ENCODE results near the gene SPEG. TPM values are rescaled to one million over a fixed set of nuclear protein-coding genes. Genes with fewer than 3 reads are reported as not detected.

The SPEG gene
- total RNA-seq, 2 experiments from 2014 or later: 15.3 to 17.7 TPM

GRCh38 chr2:219545295-219545942 is 110.8 kb downstream of the SPEG start:
- peak in 1 of 14 experiments; percentile 4 for DNase-seq
- H3K27ac Mint-ChIP-seq: peak overlapping the region; percentile 12

DNA sequence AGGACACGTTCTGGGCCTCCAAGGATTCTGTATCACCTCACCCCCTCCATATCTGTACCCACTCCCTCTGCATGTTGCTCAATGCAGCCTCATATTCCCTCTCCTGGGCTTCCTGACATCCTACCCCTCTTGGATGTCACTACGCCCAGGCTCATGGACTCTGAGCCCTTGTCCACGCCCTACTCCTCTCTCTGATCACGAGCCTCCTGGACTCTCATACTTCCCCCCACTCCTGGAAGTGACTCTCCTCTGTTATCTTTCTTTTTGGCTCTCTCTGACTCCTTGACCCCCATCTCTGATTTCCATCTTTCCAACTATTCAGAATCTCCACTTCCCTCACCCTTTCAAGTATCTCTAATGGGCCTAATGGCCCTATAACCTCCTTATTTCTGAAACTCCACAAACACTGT is 111.3 kb downstream of the SPEG start:
- peaks cover 31% of the 10 kb centered on the region for H3K4me1 ChIP-seq (ENCODE audit: insufficient read depth, low read length)
- no peak overlapping the region for H3K4me3 ChIP-seq (ENCODE audit: low read length)
- TF ChIP-seq, protein P1, sequence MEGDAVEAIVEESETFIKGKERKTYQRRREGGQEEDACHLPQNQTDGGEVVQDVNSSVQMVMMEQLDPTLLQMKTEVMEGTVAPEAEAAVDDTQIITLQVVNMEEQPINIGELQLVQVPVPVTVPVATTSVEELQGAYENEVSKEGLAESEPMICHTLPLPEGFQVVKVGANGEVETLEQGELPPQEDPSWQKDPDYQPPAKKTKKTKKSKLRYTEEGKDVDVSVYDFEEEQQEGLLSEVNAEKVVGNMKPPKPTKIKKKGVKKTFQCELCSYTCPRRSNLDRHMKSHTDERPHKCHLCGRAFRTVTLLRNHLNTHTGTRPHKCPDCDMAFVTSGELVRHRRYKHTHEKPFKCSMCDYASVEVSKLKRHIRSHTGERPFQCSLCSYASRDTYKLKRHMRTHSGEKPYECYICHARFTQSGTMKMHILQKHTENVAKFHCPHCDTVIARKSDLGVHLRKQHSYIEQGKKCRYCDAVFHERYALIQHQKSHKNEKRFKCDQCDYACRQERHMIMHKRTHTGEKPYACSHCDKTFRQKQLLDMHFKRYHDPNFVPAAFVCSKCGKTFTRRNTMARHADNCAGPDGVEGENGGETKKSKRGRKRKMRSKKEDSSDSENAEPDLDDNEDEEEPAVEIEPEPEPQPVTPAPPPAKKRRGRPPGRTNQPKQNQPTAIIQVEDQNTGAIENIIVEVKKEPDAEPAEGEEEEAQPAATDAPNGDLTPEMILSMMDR (IDR thresholded peaks at IDR 0.05): no peak
- Mint-ChIP-seq H3K27me3 (peaks cover 19% of the 10 kb centered on the region), H3K27ac (no peak overlapping the region), H3K4me1 (ENCODE audit: low read depth) (peaks cover 22% of the 10 kb centered on the region), H3K9me3 (no peaks in the 10 kb centered on the region), H3K36me3 (ENCODE audit: low read depth) (peaks cover 3% of the 10 kb centered on the region), H3K4me3 (peak overlapping the region; percentile 45)
- ChIA-PET CTCF (interaction anchor here (0.8 kb wide), 1 partner anchor 15 kb away, joined by 3 read pairs; no protein-coding TSS in a partner anchor), POLR2A (no interaction called here)
- intact Hi-C loops (cut with DNase I, micrococcal nuclease): loop anchor here in 1 of 2 experiments (2.0 to 10.0 kb wide), 5 partner anchors 51 to 981 kb away; partner anchors contain the start of genes CNOT9, STK11IP, USP37 and ZFAND2B
- no peak for ATAC-seq (ENCODE audit: poor library complexity)
- no peak overlapping the region for H3K27ac ChIP-seq (ENCODE audit: low read depth in 1 of 2, low read length in 2 of 2)
- H3K9me3 ChIP-seq (ENCODE audit: control insufficient read depth in 1 of 2, insufficient read depth in 1 of 2, low read length in 2 of 2): peaks cover 0 to 4% of the 10 kb centered on the region in 2 experiments
- H3K36me3 ChIP-seq (ENCODE audit: insufficient read depth, low read length): no peaks in the 10 kb centered on the region
- no peak for DNase-seq
- H3K27me3 ChIP-seq (ENCODE audit: control insufficient read depth in 1 of 2, insufficient read depth in 2 of 2, low read length in 2 of 2): peaks cover 0 to 7% of the 10 kb centered on the region in 2 experiments

More at GRCh38 chr2:219545295-219545942, 110.8 kb downstream of the SPEG start:
- POLR2A ChIA-PET: interaction anchor here (1.0 kb wide), 1 partner anchor 52 kb away, joined by 3 read pairs; the partner anchor contains the start of gene STK11IP
- Histone ChIP-seq H3K36me3 (ENCODE audit: insufficient read depth, low read length) (no peaks in the 10 kb centered on the region), H3K9me3 (ENCODE audit: control insufficient read depth in 1 of 2, insufficient read depth in 1 of 2, low read length in 2 of 2) (no peaks in the 10 kb centered on the region), H3K27me3 (ENCODE audit: control insufficient read depth in 1 of 2, insufficient read depth in 2 of 2, low read length in 2 of 2) (peaks cover 0 to 1% of the 10 kb centered on the region in 2 experiments), H3K4me1 (ENCODE audit: insufficient read depth, low read length) (peaks cover 32% of the 10 kb centered on the region), H3K4me3 (ENCODE audit: low read length) (no peak overlapping the region), H3K27ac (ENCODE audit: low read depth in 1 of 2, low read length in 2 of 2) (no peak overlapping the region)
- peak overlapping the region; percentile 78 for H3K4me3 Mint-ChIP-seq
- peaks cover 6% of the 10 kb centered on the region for H3K36me3 Mint-ChIP-seq (ENCODE audit: low read depth)
- no peaks in the 10 kb centered on the region for H3K9me3 Mint-ChIP-seq
- CTCF ChIA-PET: interaction anchor here (0.7 to 1.0 kb wide), 3 partner anchors 15 to 97 kb away, joined by 3 read pairs; no protein-coding TSS in a partner anchor
- intact Hi-C loops (cut with DNase I, micrococcal nuclease): loop anchor here in 1 of 2 experiments (2.0 to 10.0 kb wide), 5 partner anchors 51 to 981 kb away; partner anchors contain the start of genes CNOT9, STK11IP, USP37 and ZFAND2B
- ATAC-seq (ENCODE audit: poor library complexity): no peak
- TF ChIP-seq, protein P1 (IDR thresholded peaks at IDR 0.05): no peak
- H3K27me3 Mint-ChIP-seq: peaks cover 15% of the 10 kb centered on the region
- peaks cover 22% of the 10 kb centered on the region for H3K4me1 Mint-ChIP-seq (ENCODE audit: low read depth)

DNA sequence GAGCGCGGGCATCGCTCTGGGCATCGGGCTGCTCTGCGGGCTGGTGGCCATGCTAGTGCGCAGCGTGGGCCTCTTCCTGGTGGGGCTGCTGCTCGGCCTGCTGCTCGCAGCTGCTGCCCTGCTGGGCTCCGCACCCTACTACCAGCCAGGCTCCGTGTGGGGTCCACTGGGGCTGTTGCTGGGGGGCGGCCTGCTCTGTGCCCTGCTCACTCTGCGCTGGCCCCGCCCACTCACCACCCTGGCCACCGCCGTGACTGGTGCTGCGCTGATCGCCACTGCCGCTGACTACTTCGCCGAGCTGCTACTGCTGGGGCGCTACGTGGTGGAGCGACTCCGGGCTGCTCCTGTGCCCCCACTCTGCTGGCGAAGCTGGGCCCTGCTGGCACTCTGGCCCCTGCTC is 113.0 kb downstream of the SPEG start:
- Histone ChIP-seq H3K27ac (ENCODE audit: low read depth in 1 of 2, low read length in 2 of 2) (no peak overlapping the region), H3K36me3 (ENCODE audit: insufficient read depth, low read length) (no peaks in the 10 kb centered on the region), H3K27me3 (ENCODE audit: control insufficient read depth in 1 of 2, insufficient read depth in 2 of 2, low read length in 2 of 2) (peaks cover 10 to 20% of the 10 kb centered on the region in 2 experiments), H3K4me1 (ENCODE audit: insufficient read depth, low read length) (peaks cover 28% of the 10 kb centered on the region), H3K9me3 (ENCODE audit: control insufficient read depth in 1 of 2, insufficient read depth in 1 of 2, low read length in 2 of 2) (peaks cover 0 to 14% of the 10 kb centered on the region in 2 experiments), H3K4me3 (ENCODE audit: low read length) (no peak overlapping the region)
- no peak overlapping the region for H3K27ac Mint-ChIP-seq
- TF ChIP-seq, protein P1 (IDR thresholded peaks at IDR 0.05): no peak
- CTCF ChIA-PET: no interaction called here
- H3K27me3 Mint-ChIP-seq: peaks cover 29% of the 10 kb centered on the region
- intact Hi-C loops (cut with DNase I, micrococcal nuclease): loop anchor here in 1 of 2 experiments (10.0 kb wide), 4 partner anchors 253 to 983 kb away; partner anchors contain the start of genes CNOT9, USP37 and ZFAND2B
- H3K4me3 Mint-ChIP-seq: no peak overlapping the region
- no peaks in the 10 kb centered on the region for H3K36me3 Mint-ChIP-seq (ENCODE audit: low read depth)
- peaks cover 19% of the 10 kb centered on the region for H3K4me1 Mint-ChIP-seq (ENCODE audit: low read depth)
- ATAC-seq (ENCODE audit: poor library complexity) (no peak), DNase-seq (no peak)
- POLR2A ChIA-PET: no interaction called here
- H3K9me3 Mint-ChIP-seq: no peaks in the 10 kb centered on the region

Other genes starting within 250 kb of the SPEG start
- 10 to 100 TPM; 65.9 to 67.4 TPM for gene ZFAND2B, start 228.1 kb upstream of the SPEG start, total RNA-seq
- 1 to 10 TPM; 2.6 to 3.1 TPM for gene ABCB6, start 215.9 kb upstream of the SPEG start, total RNA-seq
- gene ATG9A, start 205.2 kb upstream of the SPEG start, total RNA-seq: 100 to 1,000 TPM; 105 to 106 TPM
- gene ANKZF1, start 205.0 kb upstream of the SPEG start, total RNA-seq: 100 to 1,000 TPM; 128 to 135 TPM
- 1 to 10 TPM; 2.4 to 3.0 TPM for gene GLB1L, start 189.4 kb upstream of the SPEG start, total RNA-seq
- gene STK16, start 189.4 kb upstream of the SPEG start, total RNA-seq: 10 to 100 TPM; 11.2 to 14.1 TPM
- not detected for gene TUBA4B, start 181.6 kb upstream of the SPEG start, total RNA-seq
- 100 to 1,000 TPM; 183 to 185 TPM for gene TUBA4A, start 180.9 kb upstream of the SPEG start, total RNA-seq
- gene DNAJB2, start 155.5 kb upstream of the SPEG start, total RNA-seq: 100 to 1,000 TPM; 151 to 161 TPM
- gene PTPRN, start 125.4 kb upstream of the SPEG start, total RNA-seq: not detected
- not detected for gene RESP18, start 102.1 kb upstream of the SPEG start, total RNA-seq
- 10 to 100 TPM; 99.0 to 99.9 TPM for gene DNPEP, start 46.9 kb upstream of the SPEG start, total RNA-seq
- gene DES, start 16.5 kb upstream of the SPEG start, total RNA-seq: not detected
- gene GMPPA, start 64.0 kb downstream of the SPEG start, total RNA-seq: 10 to 100 TPM; 13.3 to 14.4 TPM
- under 1 TPM; 0.08 to 0.17 TPM for gene ASIC4, start 79.6 kb downstream of the SPEG start, total RNA-seq
- gene CHPF, start 109.0 kb downstream of the SPEG start, total RNA-seq: 1 to 10 TPM; 6.5 to 7.1 TPM
- under 1 TPM; 0.47 to 0.91 TPM for gene TMEM198, start 109.2 kb downstream of the SPEG start, total RNA-seq
- under 1 TPM; 0.31 to 0.49 TPM for gene OBSL1, start 136.7 kb downstream of the SPEG start, total RNA-seq
- not detected for gene INHA, start 137.5 kb downstream of the SPEG start, total RNA-seq
- gene STK11IP, start 163.0 kb downstream of the SPEG start, total RNA-seq: 10 to 100 TPM; 23.9 to 27.2 TPM
- gene SLC4A3, start 192.8 kb downstream of the SPEG start, total RNA-seq: under 1 TPM; 0.16 to 0.20 TPM